Stimulated activated naive CD8-positive, alpha-beta T cell treated with anti-CD3 and anti-CD28 coated beads, Interleukin-15, Interleukin-2, amounts not matched to agents 100 U/mL and 50 U/mL, for 24 hours (primary cell): ENCODE results near the gene PRPS1.
"Not testable (repeated sequence)": the region's sequence is repeated elsewhere in the genome, so short reads cannot be mapped to it uniquely, and the experiment has no call there.

Experiments
- ATAC-seq: fragments of 150-1000 bp; cut with Tn5 transposase; one replicate; pipeline ENCODE4 v1.10.0; 2021
- DNase-seq: peaks from one replicate; pipeline ENCODE4 v3.0.0; 2021

Gene PRPS1

GRCh38 chrX:107630031-107630689, 1.9 kb downstream of the PRPS1 start:
- no peak for ATAC-seq
- DNase-seq: no peak

DNA sequence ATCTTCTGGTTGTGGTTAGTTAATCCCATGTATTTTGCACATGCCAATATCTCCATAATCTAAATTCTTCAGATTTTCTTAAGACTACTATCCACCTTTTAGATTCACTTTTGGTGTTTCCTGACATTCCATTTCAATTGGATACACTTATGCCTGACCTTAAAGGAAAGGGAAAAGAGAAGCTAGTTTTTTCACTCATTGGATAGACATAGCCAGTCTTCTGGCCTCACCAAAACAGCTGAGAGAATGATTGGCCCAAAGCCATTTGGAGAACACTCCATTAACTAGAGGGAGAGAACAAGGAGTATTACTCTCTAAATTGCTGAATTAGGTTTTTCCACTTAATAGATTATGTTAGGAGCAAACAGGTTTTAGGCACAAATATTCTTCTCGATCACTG, 4.0 kb downstream of the PRPS1 start:
- DNase-seq (no peak), ATAC-seq (no peak)

GRCh38 chrX:107646735-107647134, 18.4 kb downstream of the PRPS1 start:
- ATAC-seq (no peak), DNase-seq (no peak)

- DNase-seq: no peak
- no peak for ATAC-seq
These were observed 20.0 kb downstream of the PRPS1 start for GRCh38 chrX:107648332-107648731.

DNA sequence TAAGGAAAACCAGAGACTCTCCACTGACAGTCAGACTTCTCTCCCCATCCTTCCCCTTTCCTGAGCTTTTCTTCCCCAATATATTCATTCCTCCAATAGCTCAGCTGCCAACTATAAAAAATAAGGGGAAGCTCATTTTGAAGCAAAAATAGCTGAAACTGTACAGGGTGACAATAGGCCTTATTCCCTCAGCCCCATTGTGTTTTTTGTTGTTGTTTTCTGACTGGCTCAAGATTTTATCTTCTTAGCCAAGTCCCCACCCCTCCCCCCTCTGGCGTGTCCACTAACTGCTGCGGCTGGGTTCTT, 26.2 kb downstream of the PRPS1 start:
- ATAC-seq (no peak), DNase-seq (no peak)

GRCh38 chrX:107654872-107655761, 26.8 kb downstream of the PRPS1 start:
- DNase-seq (peak; percentile 71), ATAC-seq (peak; percentile 81)

- DNase-seq (no peak), ATAC-seq (no peak)
These were observed 28.7 kb downstream of the PRPS1 start for GRCh38 chrX:107656978-107657377.

DNA sequence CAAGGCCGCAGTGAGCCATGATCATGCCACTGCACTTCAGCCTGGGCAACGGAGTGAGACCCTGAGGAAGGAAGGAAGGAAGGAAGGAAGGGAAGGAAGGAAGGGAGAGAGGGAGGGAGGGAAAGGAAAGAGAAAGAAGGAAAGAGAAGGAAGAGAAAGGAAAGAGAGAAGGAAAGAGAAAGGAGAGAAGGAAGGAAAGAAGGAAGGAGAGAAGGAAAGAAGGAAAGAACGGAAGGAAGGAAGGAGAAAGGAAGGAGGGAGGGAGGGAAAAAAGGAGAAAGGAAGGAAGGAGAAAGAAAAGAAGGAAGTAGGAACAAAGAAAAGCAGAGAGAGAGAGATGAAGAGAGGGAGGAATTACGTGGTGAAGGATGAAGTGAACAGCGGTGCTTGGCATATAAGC, 30.4 kb downstream of the PRPS1 start:
- no peak for DNase-seq
- ATAC-seq: no peak

- ATAC-seq: no peak
- DNase-seq: no peak
These were observed 31.0 kb downstream of the PRPS1 start for GRCh38 chrX:107659286-107659685.

DNA sequence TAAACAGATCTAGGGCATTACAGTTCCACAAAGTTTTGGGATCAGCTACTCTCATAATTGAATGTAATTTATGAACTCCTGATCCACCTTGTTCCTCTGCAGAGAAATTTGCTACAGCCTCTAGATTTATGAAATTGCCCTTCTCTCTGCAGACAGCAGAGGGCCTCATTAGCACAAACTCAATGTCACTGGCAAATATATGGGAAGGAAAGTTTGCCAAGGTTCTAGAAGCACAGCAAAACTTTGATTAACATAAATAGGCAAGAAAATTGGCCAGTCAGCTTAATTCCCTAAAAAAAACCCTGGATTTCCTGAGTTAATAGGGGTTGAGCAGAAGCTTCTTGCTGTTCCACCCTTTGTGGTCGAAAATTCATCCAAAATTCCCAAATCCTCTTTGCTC, 31.5 kb downstream of the PRPS1 start:
- no peak for DNase-seq
- no peak for ATAC-seq

DNA sequence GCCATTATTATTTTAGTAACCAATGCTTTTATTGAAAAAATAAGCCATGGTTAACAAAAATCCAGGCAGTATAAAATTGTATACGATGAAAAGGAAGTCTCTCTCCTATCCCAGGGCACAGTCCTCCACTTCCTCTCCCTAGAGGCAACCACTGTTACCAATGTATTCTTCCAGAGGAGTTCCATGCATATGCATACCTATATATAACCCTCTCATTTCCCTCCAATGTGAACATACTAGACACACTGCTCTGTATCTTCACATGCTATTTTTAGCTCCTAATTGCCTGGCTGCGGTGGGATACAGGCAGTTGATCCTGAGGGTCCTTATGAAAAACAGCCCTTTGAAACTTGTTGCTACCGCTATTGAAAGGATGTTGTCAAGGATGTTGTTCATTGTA, 33.8 kb downstream of the PRPS1 start:
- DNase-seq: no peak
- no peak for ATAC-seq

- ATAC-seq: no peak
- no peak for DNase-seq
These were observed 34.5 kb downstream of the PRPS1 start for GRCh38 chrX:107662824-107663223.

DNA sequence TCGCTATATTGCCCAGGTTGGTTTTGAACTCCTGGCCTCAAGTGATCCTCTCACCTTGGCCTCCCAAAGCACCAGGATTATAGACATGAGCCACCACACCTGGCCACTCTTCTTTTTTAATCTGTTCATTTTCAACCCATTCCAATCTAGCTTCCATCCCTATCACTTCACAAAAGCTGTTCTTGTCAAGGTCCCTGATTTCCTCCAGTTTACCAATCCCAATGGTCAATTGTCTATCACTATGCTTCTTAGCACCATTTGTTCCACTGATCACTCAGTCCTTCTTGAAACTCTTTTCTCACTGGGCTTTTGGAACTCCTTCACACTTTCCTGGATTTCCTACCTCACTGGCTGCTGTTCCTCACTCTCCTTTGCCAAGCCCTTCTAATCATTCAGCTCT, 38.6 kb downstream of the PRPS1 start:
- no peak for ATAC-seq
- no peak for DNase-seq

DNA sequence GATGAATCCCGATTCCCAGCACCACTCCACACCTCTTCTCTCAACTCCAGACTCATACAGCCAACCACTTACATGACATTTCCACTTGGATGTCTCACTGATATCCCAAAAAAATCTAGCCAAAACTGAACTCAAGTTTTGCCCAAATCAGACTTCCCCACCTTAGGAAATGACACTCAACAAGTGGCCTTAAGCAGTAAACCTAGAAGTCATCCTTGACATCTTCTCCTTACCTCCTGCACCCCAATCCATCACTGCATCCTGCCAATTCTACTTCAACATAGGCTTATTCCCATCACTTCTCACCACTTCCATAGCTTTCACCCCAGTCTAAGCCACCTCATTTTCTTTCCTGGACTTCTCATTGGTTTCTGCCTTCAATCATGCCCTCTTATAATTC, 39.1 kb downstream of the PRPS1 start:
- DNase-seq (no peak), ATAC-seq (no peak)

DNA sequence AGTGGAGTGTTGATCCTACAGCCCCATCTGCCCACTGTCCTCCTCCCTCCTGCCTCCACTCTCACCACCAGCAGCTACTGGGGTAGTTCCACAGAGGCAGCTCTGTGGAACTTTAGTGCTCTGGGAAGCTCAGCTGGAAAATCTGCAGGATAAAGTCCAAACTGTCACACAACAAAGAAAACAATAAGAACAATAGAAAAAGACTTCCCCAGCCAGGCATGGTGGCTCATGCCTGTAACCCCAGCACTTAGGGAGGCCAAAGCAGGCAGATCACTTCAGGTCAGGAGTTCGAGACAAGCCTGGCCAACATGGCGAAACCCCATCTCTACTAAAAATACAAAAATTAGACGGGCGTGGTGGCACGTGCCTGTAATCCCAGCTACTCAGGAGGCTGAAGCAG, 40.4 kb downstream of the PRPS1 start:
- DNase-seq, ATAC-seq: not testable (repeated sequence)

DNA sequence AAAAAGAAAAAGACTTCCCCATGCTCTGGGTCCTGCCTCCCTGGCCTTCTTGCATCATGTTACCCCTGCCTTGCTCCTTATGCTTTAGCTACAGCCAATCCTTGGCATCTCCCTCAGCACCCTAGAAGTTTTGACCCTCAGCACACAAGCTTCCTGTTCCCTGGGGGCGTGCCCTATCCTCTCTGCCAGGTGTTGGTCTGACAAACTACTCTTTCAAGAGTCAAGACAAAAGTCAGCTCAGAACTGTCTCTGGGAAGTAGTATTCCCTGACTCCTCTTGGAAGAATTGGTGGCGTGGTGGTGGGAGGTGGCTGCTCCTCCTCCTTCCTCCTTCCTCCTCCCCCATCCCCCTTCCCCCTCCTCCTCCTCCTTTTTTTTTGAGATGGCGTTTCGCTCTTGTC, 41.0 kb downstream of the PRPS1 start:
- DNase-seq (no peak), ATAC-seq (no peak)

GRCh38 chrX:107669885-107670628, 41.7 kb downstream of the PRPS1 start:
- ATAC-seq (no peak), DNase-seq (no peak)

GRCh38 chrX:107671256-107671655, 42.9 kb downstream of the PRPS1 start:
- not testable (repeated sequence) for DNase-seq, ATAC-seq

GRCh38 chrX:107672955-107673378, 44.7 kb downstream of the PRPS1 start:
- peak; percentile 50 for ATAC-seq

DNA sequence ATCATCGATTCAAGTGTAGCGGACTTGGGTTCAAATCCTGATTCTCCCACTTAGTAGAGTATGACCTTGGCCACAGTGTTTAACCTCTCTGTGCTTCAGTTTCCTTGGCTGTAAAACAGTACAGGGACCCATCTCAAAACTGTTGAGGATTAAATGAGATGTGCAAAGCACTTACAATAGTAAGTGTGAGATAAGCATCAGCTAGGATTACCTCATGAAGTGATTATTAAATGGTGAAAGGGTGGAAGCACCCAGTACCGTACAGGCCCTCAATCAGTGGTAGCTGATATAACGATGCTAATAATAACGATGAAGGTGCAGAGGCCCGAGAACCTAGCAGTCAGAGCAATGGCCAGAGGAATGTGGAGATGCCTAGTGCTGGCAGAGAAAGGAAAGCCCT, 45.1 kb downstream of the PRPS1 start:
- ATAC-seq (no peak), DNase-seq (no peak)

More at GRCh38 chrX:107672955-107673378, 44.7 kb downstream of the PRPS1 start:
- peak; percentile 75 for DNase-seq

GRCh38 chrX:107673933-107674479, 45.7 kb downstream of the PRPS1 start:
- ATAC-seq: peak; percentile 87
- DNase-seq: peak; percentile 88

DNA sequence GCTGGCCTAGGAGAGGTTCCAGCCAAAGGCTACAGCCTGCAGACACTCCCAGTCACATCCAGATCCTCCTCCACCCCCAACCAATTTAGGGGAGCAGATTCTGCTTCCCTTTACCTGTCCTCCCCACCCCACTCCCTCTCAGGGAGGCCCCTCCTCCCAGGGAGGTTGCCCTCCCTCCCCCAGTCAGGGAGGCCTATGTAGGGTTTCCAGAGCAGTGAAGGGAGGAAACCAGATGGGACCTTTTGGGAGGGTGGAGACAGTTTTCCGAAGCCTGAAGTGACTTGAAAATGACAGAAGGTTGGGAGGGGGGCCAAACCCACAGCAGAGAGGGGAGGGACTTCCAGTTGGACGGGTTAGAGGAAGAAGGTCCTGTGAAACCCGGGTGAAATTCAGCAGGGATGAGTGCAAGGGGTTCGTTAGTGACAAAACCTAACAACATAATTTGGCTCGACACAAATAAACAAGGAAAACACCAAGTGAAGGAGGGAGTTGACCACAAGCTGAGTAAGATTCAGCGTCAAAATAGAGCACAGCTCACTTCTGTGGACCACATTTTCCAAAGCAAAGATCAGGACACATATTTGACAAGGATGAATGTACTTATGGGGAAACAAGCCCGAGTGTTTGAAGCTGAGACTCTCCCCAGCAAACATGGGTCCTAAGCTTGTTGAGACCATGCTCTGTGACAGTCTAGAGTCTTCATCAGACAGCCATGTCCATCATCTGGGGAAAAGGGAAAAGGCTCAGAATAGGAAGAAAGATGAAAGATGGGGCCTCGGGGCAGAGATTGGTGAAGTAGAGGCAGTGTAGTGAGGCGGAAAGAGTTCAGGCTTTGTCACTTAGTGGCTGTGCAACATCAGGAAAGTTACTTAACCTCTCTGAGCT, 46.4 kb downstream of the PRPS1 start:
- ATAC-seq: peak; percentile 25
- peak; percentile 35 for DNase-seq
